ENCODE measurements around the gene APOBEC3F.

Gene APOBEC3F

DNA sequence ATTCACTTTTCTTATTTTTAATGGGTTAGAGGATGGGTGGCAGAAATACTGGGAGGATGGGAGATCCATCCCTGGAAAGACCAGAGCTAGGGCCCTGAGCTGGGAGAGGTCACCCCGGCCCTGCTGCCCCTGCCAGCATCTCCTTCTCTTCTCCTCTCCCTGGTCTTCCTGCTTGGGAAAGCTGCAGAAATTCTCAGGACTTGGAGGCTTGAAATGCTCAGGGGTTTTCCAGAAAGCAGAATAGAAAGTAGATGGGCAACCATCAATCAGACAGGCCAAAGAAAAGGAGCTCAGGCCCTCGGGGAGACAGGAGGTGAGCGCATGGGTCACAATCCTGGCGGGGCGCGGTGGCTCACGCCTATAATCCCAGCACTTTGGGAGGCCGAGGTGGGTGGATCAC lies 57.9 kb downstream of the APOBEC3F start:
- CTCF ChIA-PET, result interaction anchor here (1.5 to 1.8 kb wide), 2 partner anchors 20 to 229 kb away, joined by 5 to 7 read pairs; no protein-coding TSS in a partner anchor
- H3K27me3 Mint-ChIP-seq, result no peaks in the 10 kb centered on the region
- peaks cover 8% of the 10 kb centered on the region for H3K36me3 Mint-ChIP-seq
- H3K4me3 Mint-ChIP-seq, result peak overlapping the region; percentile 26
- no peak for DNase-seq
- no peaks in the 10 kb centered on the region for H3K9me3 Mint-ChIP-seq
- peaks cover 71% of the 10 kb centered on the region for H3K4me1 Mint-ChIP-seq
- peak overlapping the region; percentile 81 for H3K27ac Mint-ChIP-seq

DNA sequence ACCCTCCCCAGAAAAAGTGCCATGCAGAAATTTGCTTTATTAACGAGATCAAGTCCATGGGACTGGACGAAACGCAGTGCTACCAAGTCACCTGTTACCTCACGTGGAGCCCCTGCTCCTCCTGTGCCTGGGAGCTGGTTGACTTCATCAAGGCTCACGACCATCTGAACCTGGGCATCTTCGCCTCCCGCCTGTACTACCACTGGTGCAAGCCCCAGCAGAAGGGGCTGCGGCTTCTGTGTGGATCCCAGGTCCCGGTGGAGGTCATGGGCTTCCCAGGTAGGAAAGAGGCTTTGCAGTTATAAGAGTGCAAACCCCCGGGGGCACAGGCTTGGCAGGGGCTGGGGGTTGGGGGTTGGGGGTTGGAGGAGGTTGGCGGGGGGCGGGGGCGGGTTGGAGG lies 60.6 kb downstream of the APOBEC3F start:
- H3K4me3 Mint-ChIP-seq, result no peak overlapping the region

DNA sequence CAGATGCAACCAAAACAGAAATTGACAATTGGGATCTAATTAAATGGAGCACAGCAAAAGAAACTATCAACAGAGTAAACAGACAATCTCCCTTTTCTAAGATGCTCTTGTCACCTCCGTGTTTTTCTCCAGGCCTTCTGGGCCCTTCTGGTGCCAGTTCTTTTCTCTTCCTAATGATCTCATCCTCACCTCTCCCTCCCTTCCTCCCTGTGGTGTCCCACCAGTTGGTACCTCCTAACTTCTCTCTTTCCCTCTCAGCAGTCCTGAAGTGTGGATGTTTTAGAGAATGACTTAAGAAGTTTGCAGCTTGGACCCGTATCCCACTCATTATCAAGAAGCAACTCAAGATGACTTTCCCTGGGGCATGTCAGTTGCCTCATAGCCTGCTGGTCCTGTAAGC lies 62.8 kb downstream of the APOBEC3F start:
- Mint-ChIP-seq H3K36me3 (peaks cover 4% of the 10 kb centered on the region), H3K9me3 (no peaks in the 10 kb centered on the region), H3K4me1 (peaks cover 23% of the 10 kb centered on the region), H3K27ac (no peak overlapping the region), H3K4me3 (no peak overlapping the region), H3K27me3 (peaks cover 4% of the 10 kb centered on the region)
- CTCF ChIA-PET, result no interaction called here
- no peak for DNase-seq

More for the DNA sequence above, 60.6 kb downstream of the APOBEC3F start:
- Mint-ChIP-seq H3K4me1 (peaks cover 44% of the 10 kb centered on the region), H3K36me3 (peaks cover 8% of the 10 kb centered on the region), H3K27ac (no peak overlapping the region), H3K27me3 (peaks cover 4% of the 10 kb centered on the region), H3K9me3 (no peaks in the 10 kb centered on the region)
- no peak for DNase-seq
- CTCF ChIA-PET, result no interaction called here
